CD4-positive, alpha-beta T cell (primary cell): ENCODE data around the gene DGKB. TPM values are rescaled to one million over a fixed set of nuclear protein-coding genes. Genes with fewer than 3 reads are reported as not detected.

Experiments used
- ATAC-seq: fragments of 200-7000 bp; cut with Tn5 transposase; one replicate; pipeline ENCODE4 v1.10.0; 2022; ENCODE audit warnings: mild to moderate bottlenecking; ENCODE audit not compliant: poor library complexity
- CTCF ChIA-PET: fragments of 350-600 bp; sonication (Branson Sonifier 250); formaldehyde crosslinking; loops from one replicate; lab custom pipeline; 2021; ENCODE audit warnings: antibody characterized with exemption, inconsistent platforms; lab: Charles Lee
- POLR2A ChIA-PET: fragments of 350-600 bp; sonication (Branson Sonifier 250); formaldehyde crosslinking; loops from one replicate; lab custom pipeline; 2021; ENCODE audit warnings: antibody characterized with exemption, inconsistent platforms; lab: Charles Lee
- DNase-seq, 14 experiments: peaks; one replicate each; pipeline ENCODE4 v3.0.0-alpha.2; 2013 to 2020; ENCODE audit warnings: mixed read lengths in 2 of 14
- H3K27ac ChIP-seq, 2 donors: one replicate each; pipeline versions ENCODE4 v1.5.1 to v1.7.0; 2013; ENCODE audit warnings: low read length in 2 of 2, low read depth in 1 of 2, mild to moderate bottlenecking in 1 of 2
- H3K27me3 ChIP-seq, 2 experiments: 1 replicate in 1 of 2; 2 replicates in 1 of 2; pipeline versions ENCODE4 v1.6.1 to v1.7.0; 2013; ENCODE audit warnings: low read length in 2 of 2, control low read depth in 1 of 2, mild to moderate bottlenecking in 1 of 2, moderate library complexity in 1 of 2; ENCODE audit not compliant: insufficient read depth in 2 of 2, control insufficient read depth in 1 of 2
- H3K36me3 ChIP-seq: one replicate; pipeline ENCODE4 v1.6.1; 2013; ENCODE audit warnings: low read length, control low read depth; ENCODE audit not compliant: insufficient read depth
- H3K4me1 ChIP-seq: one replicate; pipeline ENCODE4 v1.6.1; 2013; ENCODE audit warnings: low read length, control low read depth; ENCODE audit not compliant: insufficient read depth
- H3K4me3 ChIP-seq: one replicate; pipeline ENCODE4 v1.5.1; 2013; ENCODE audit warnings: mild to moderate bottlenecking, low read length, moderate library complexity
- H3K9me3 ChIP-seq, 2 experiments: 1 replicate in 1 of 2; 2 replicates in 1 of 2; pipeline versions ENCODE4 v1.6.1 to v1.7.0; 2013; ENCODE audit warnings: low read length in 2 of 2, mild to moderate bottlenecking in 2 of 2, control low read depth in 1 of 2, moderate library complexity in 1 of 2; ENCODE audit not compliant: control insufficient read depth in 1 of 2, insufficient read depth in 1 of 2
- H3K27ac Mint-ChIP-seq: one replicate; pipeline ENCODE4 v1.8.0; 2020; ENCODE audit warnings: mixed read lengths
- H3K27me3 Mint-ChIP-seq: one replicate; pipeline ENCODE4 v1.8.0; 2021; ENCODE audit warnings: mixed read lengths
- H3K36me3 Mint-ChIP-seq: one replicate; pipeline ENCODE4 v1.8.0; 2021; ENCODE audit warnings: low read depth, mixed read lengths
- H3K4me1 Mint-ChIP-seq: one replicate; pipeline ENCODE4 v1.8.0; 2021; ENCODE audit warnings: low read depth, mixed read lengths
- H3K4me3 Mint-ChIP-seq: one replicate; pipeline ENCODE4 v1.8.0; 2020; ENCODE audit warnings: mild to moderate bottlenecking, mixed read lengths
- H3K9me3 Mint-ChIP-seq: one replicate; pipeline ENCODE4 v1.8.0; 2020; ENCODE audit warnings: mixed read lengths
- CTCF ChIP-seq: fragments of 200-600 bp; IDR thresholded peaks from one replicate; pipeline ENCODE4 v1.8.0; 2022; ENCODE audit warnings: antibody characterized with exemption, mild to moderate bottlenecking
- intact Hi-C, 2 experiments: fragments of 100-400 bp; cut with DNase I in 1 of 2; cut with micrococcal nuclease in 1 of 2; formaldehyde crosslinking; loops; one replicate each; pipeline versions ENCODE4 v1.15.1 to v1.9.0; 2023 to 2025; cut with DNase I, micrococcal nuclease
- total RNA-seq, 174 experiments: library from RNA in 2 of 174; stranded (reverse) in 2 of 174; gene quantifications; one replicate each; pipeline ENCODE4 v1.2.3 and lab custom pipeline; 2021 to 2026

DGKB gene
- total RNA-seq, 2 experiments from 2014 or later = not detected

GRCh38 chr7:14199336-14199735 is 703.2 kb downstream of the DGKB start:
- H3K4me3 ChIP-seq = no peak overlapping the region
- H3K9me3 Mint-ChIP-seq = no peaks in the 10 kb centered on the region
- POLR2A ChIA-PET = no interaction called here
- H3K27me3 Mint-ChIP-seq = no peaks in the 10 kb centered on the region
- no peak for TF ChIP-seq CTCF
- no peak overlapping the region for H3K4me3 Mint-ChIP-seq
- CTCF ChIA-PET = no interaction called here
- intact Hi-C loops = no loop called here
- no peaks in the 10 kb centered on the region for H3K4me1 ChIP-seq
- H3K9me3 ChIP-seq = no peaks in the 10 kb centered on the region
- H3K27me3 ChIP-seq = no peaks in the 10 kb centered on the region
- no peaks in the 10 kb centered on the region for H3K36me3 Mint-ChIP-seq
- no peak for ATAC-seq
- H3K36me3 ChIP-seq = no peaks in the 10 kb centered on the region
- no peak overlapping the region for H3K27ac ChIP-seq
- DNase-seq = no peak
- H3K27ac Mint-ChIP-seq = no peak overlapping the region
- H3K4me1 Mint-ChIP-seq = no peaks in the 10 kb centered on the region

GRCh38 chr7:14197280-14197679 is 705.3 kb downstream of the DGKB start:
- H3K4me3 Mint-ChIP-seq = no peak overlapping the region
- no peaks in the 10 kb centered on the region for H3K27me3 Mint-ChIP-seq
- POLR2A ChIA-PET = no interaction called here
- CTCF ChIA-PET = no interaction called here
- intact Hi-C loops = no loop called here
- no peaks in the 10 kb centered on the region for H3K4me1 Mint-ChIP-seq
- no peak overlapping the region for H3K27ac ChIP-seq
- H3K27ac Mint-ChIP-seq = no peak overlapping the region
- no peaks in the 10 kb centered on the region for H3K27me3 ChIP-seq
- TF ChIP-seq CTCF = no peak
- no peaks in the 10 kb centered on the region for H3K36me3 ChIP-seq
- ATAC-seq = no peak
- no peaks in the 10 kb centered on the region for H3K36me3 Mint-ChIP-seq
- no peak for DNase-seq
- no peaks in the 10 kb centered on the region for H3K4me1 ChIP-seq
- H3K9me3 Mint-ChIP-seq = peaks cover 2% of the 10 kb centered on the region
- H3K9me3 ChIP-seq = no peaks in the 10 kb centered on the region
- H3K4me3 ChIP-seq = no peak overlapping the region

GRCh38 chr7:14196555-14196954 is 706.0 kb downstream of the DGKB start:
- DNase-seq = no peak
- Mint-ChIP-seq H3K9me3 (peaks cover 2% of the 10 kb centered on the region), H3K4me3 (no peak overlapping the region), H3K4me1 (no peaks in the 10 kb centered on the region), H3K27ac (no peak overlapping the region), H3K27me3 (no peaks in the 10 kb centered on the region), H3K36me3 (no peaks in the 10 kb centered on the region)
- no peak for TF ChIP-seq CTCF
- Histone ChIP-seq H3K4me3 (no peak overlapping the region), H3K4me1 (no peaks in the 10 kb centered on the region), H3K9me3 (no peaks in the 10 kb centered on the region), H3K27me3 (no peaks in the 10 kb centered on the region), H3K36me3 (no peaks in the 10 kb centered on the region), H3K27ac (no peak overlapping the region)
- POLR2A ChIA-PET = no interaction called here
- CTCF ChIA-PET = no interaction called here
- intact Hi-C loops = no loop called here
- ATAC-seq = no peak
